GM21390 (cell line): ENCODE data around the gene BARHL1.
"Not testable (repeated sequence)": the region's sequence is repeated elsewhere in the genome, so short reads cannot be mapped to it uniquely, and the experiment has no call there.

Experiments used
- ATAC-seq: cut with Tn5 transposase; IDR thresholded peaks from one replicate; pipeline ENCODE4 v1.9.1; 2021; ENCODE audit not compliant: unreplicated experiment

The BARHL1 gene

GRCh38 chr9:132556235-132556634, 26.2 kb upstream of the BARHL1 start:
- ATAC-seq: no peak

GRCh38 chr9:132556714-132557113, 25.7 kb upstream of the BARHL1 start:
- no peak for ATAC-seq

- ATAC-seq: no peak
Observed at GRCh38 chr9:132557159-132557558, 25.2 kb upstream of the BARHL1 start.

- ATAC-seq: no peak
Observed at GRCh38 chr9:132559711-132560110, 22.7 kb upstream of the BARHL1 start.

- ATAC-seq: no peak
Observed at GRCh38 chr9:132560616-132561202, 21.7 kb upstream of the BARHL1 start.

GRCh38 chr9:132562306-132562573, 20.2 kb upstream of the BARHL1 start:
- ATAC-seq: no peak

- ATAC-seq: no peak
Observed at GRCh38 chr9:132564526-132564925, 17.9 kb upstream of the BARHL1 start.

GRCh38 chr9:132568787-132569186, 13.6 kb upstream of the BARHL1 start:
- ATAC-seq: not testable (repeated sequence)

- no peak for ATAC-seq
Observed at GRCh38 chr9:132571806-132572600, 10.4 kb upstream of the BARHL1 start.

GRCh38 chr9:132572921-132573320, 9.5 kb upstream of the BARHL1 start:
- ATAC-seq: no peak

GRCh38 chr9:132575005-132575609, 7.3 kb upstream of the BARHL1 start:
- ATAC-seq: no peak

GRCh38 chr9:132575811-132576210, 6.6 kb upstream of the BARHL1 start:
- no peak for ATAC-seq

GRCh38 chr9:132577119-132577518, 5.3 kb upstream of the BARHL1 start:
- no peak for ATAC-seq

- ATAC-seq: no peak
Observed at GRCh38 chr9:132578367-132578932, 4.0 kb upstream of the BARHL1 start.

- no peak for ATAC-seq
Observed at GRCh38 chr9:132579427-132579798, 3.0 kb upstream of the BARHL1 start.

GRCh38 chr9:132582786-132583583, 579 bp downstream of the BARHL1 start:
- no peak for ATAC-seq

- no peak for ATAC-seq
Observed at GRCh38 chr9:132583584-132584304, 1.3 kb downstream of the BARHL1 start.

GRCh38 chr9:132584601-132585560, 2.5 kb downstream of the BARHL1 start:
- ATAC-seq: no peak

- no peak for ATAC-seq
Observed at GRCh38 chr9:132585954-132586829, 3.8 kb downstream of the BARHL1 start.
